SK-N-SH (cell line): ENCODE data around the gene EFHC1. TPM values are rescaled to one million over a fixed set of nuclear protein-coding genes. Genes with fewer than 3 reads are reported as not detected.

Source experiments
- CTCF ChIA-PET: fragments of 300-600, 350-600 bp; formaldehyde crosslinking; extraction: SDS; loops from one replicate; lab custom pipeline; 2021; lab: Yijun Ruan, JAX
- POLR2A ChIA-PET: fragments of 350-600 bp; sonication (Branson Sonifier 250); formaldehyde crosslinking; extraction: SDS; loops from one replicate; lab custom pipeline; 2020; ENCODE audit warnings: antibody characterized with exemption, inconsistent platforms; lab: Yijun Ruan, JAX
- DNase-seq: peaks from one replicate; pipeline ENCODE4 v3.0.0; 2012
- H2AFZ ChIP-seq: fragments of 200-600 bp; sonication (generic); 2 replicates; pipeline ENCODE4 v1.8.1; 2016; ENCODE audit warnings: antibody characterized with exemption, mild to moderate bottlenecking, low read depth
- H3F3A ChIP-seq: fragments of 200-600 bp; sonication (generic); replicated peaks from 2 replicates; pipeline ENCODE3; 2016; ENCODE audit warnings: antibody characterized with exemption, mild to moderate bottlenecking; ENCODE audit not compliant: insufficient read depth
- H3K27ac ChIP-seq, 2 experiments: fragments of 200-500 bp in 1 of 2; fragments of 200-600 bp in 1 of 2; sonication (Bioruptor generic) in 1 of 2; sonication (generic), shearing (Covaris generic) in 1 of 2; 2 replicates each; pipeline versions ENCODE4 v1.5.1 to v1.6.1; 2014 to 2016; ENCODE audit warnings: low read depth in 2 of 2, inconsistent platforms in 1 of 2, low read length in 1 of 2, mild to moderate bottlenecking in 1 of 2, mixed read lengths in 1 of 2
- H3K27me3 ChIP-seq: fragments of 200-600 bp; sonication (generic), shearing (Covaris generic); 2 replicates; pipeline ENCODE4 v1.6.1; 2016; ENCODE audit warnings: mixed run types; ENCODE audit not compliant: insufficient read depth
- H3K36me3 ChIP-seq, 2 experiments: fragments of 200-500 bp in 1 of 2; fragments of 200-600 bp in 1 of 2; sonication (Bioruptor generic) in 1 of 2; sonication (generic) in 1 of 2; replicated peaks in 1 of 2; 2 replicates each; pipeline versions ENCODE3 to v1.5.1; 2014 to 2016; ENCODE audit warnings: low read length in 1 of 2, mild to moderate bottlenecking in 1 of 2; ENCODE audit not compliant: insufficient read depth in 2 of 2, control insufficient read depth in 1 of 2
- H3K4me1 ChIP-seq, 2 experiments: fragments of 200-500 bp in 1 of 2; fragments of 200-600 bp in 1 of 2; sonication (Bioruptor generic) in 1 of 2; sonication (generic), shearing (Covaris generic) in 1 of 2; 2 replicates each; pipeline versions ENCODE4 v1.5.1 to v1.6.1; 2014 to 2016; ENCODE audit warnings: low read depth in 1 of 2, low read length in 1 of 2, mixed run types in 1 of 2; ENCODE audit not compliant: insufficient read depth in 2 of 2, control insufficient read depth in 1 of 2
- H3K4me2 ChIP-seq: fragments of 200-600 bp; sonication (generic), shearing (Covaris generic); 2 replicates; pipeline ENCODE4 v1.6.1; 2017; ENCODE audit warnings: mixed run types
- H3K4me3 ChIP-seq, 2 experiments: fragments of 200-500 bp in 1 of 2; fragments of 200-600 bp in 1 of 2; sonication (Bioruptor generic) in 1 of 2; sonication (generic), shearing (Covaris generic) in 1 of 2; 2 replicates each; pipeline versions ENCODE4 v1.5.1 to v1.8.1; 2014 to 2016; ENCODE audit warnings: low read depth in 2 of 2, inconsistent platforms in 1 of 2, low read length in 1 of 2, mild to moderate bottlenecking in 1 of 2, mixed read lengths in 1 of 2, moderate library complexity in 1 of 2
- H3K79me2 ChIP-seq: fragments of 200-600 bp; sonication (generic); 2 replicates; pipeline ENCODE4 v1.8.1; 2017; ENCODE audit warnings: mild to moderate bottlenecking; ENCODE audit not compliant: insufficient read depth
- H3K9ac ChIP-seq: fragments of 200-600 bp; sonication (generic); 2 replicates; pipeline ENCODE4 v1.6.1; 2017; ENCODE audit warnings: mixed run types
- H3K9me2 ChIP-seq: fragments of 200-600 bp; sonication (generic); 2 replicates; pipeline ENCODE4 v1.6.1; 2017; ENCODE audit warnings: mixed run types
- H3K9me3 ChIP-seq: fragments of 200-600 bp; sonication (generic); 2 replicates; pipeline ENCODE4 v1.6.1; 2017; ENCODE audit warnings: mixed run types, mild to moderate bottlenecking, moderate library complexity
- H4K20me1 ChIP-seq: fragments of 200-600 bp; sonication (generic); 2 replicates; pipeline ENCODE4 v1.6.1; 2017; ENCODE audit warnings: mild to moderate bottlenecking, mixed run types; ENCODE audit not compliant: insufficient read depth
- CTCF ChIP-seq: fragments of 200-600 bp; sonication (generic); IDR thresholded peaks from 2 replicates; pipeline ENCODE4 v1.6.1; 2017; ENCODE audit warnings: antibody characterized with exemption, mild to moderate bottlenecking, moderate library complexity
- EP300 ChIP-seq, 2 experiments: IDR thresholded peaks; 2 replicates each; pipeline versions ENCODE4 v1.4.0 to v1.6.1; 2012; ENCODE audit warnings: borderline replicate concordance in 1 of 2, low read depth in 1 of 2, low read length in 1 of 2
- FOSL2 ChIP-seq: IDR thresholded peaks from 2 replicates; pipeline ENCODE4 v1.4.0; 2012; ENCODE audit warnings: low read depth, mild to moderate bottlenecking, moderate library complexity, borderline replicate concordance
- JUND ChIP-seq: IDR thresholded peaks from 2 replicates; pipeline ENCODE4 v1.4.0; 2012
- MAX ChIP-seq: IDR thresholded peaks from 2 replicates; pipeline ENCODE4 v1.4.0; 2012; ENCODE audit warnings: low read depth
- MXI1 ChIP-seq: IDR thresholded peaks from 2 replicates; pipeline ENCODE4 v1.6.1; 2012; ENCODE audit warnings: mild to moderate bottlenecking, low read depth, low read length, improper control_type of control experiment
- NFIC ChIP-seq: IDR thresholded peaks from 2 replicates; pipeline ENCODE4 v1.4.0; 2012; ENCODE audit warnings: borderline replicate concordance
- PBX3 ChIP-seq: IDR thresholded peaks from 2 replicates; pipeline ENCODE4; 2012
- POLR2AphosphoS5 ChIP-seq: IDR thresholded peaks from 2 replicates; pipeline ENCODE4 v1.6.1; 2012; ENCODE audit warnings: low read depth, low read length
- REST ChIP-seq: IDR thresholded peaks from 2 replicates; pipeline ENCODE4 v1.6.1; 2012; ENCODE audit warnings: mild to moderate bottlenecking, low read depth, low read length, moderate library complexity
- TAF1 ChIP-seq: IDR thresholded peaks from 2 replicates; pipeline ENCODE4 v1.6.1; 2012; ENCODE audit warnings: low read depth, mild to moderate bottlenecking, low read length, moderate library complexity, borderline replicate concordance
- TCF12 ChIP-seq: IDR thresholded peaks from 2 replicates; pipeline ENCODE4 v1.4.0; 2012
- USF1 ChIP-seq: IDR thresholded peaks from 2 replicates; pipeline ENCODE4 v1.4.0; 2012; ENCODE audit warnings: low read depth, borderline replicate concordance
- USF2 ChIP-seq: fragments of 150-350 bp; IDR thresholded peaks from 2 replicates; pipeline ENCODE4 v1.6.1; 2017; ENCODE audit warnings: antibody characterized with exemption, low read length, low read depth, borderline replicate concordance
- YY1 ChIP-seq: IDR thresholded peaks from 2 replicates; pipeline ENCODE4 v1.4.0; 2012; ENCODE audit warnings: low read depth, mild to moderate bottlenecking
- WGBS: methylation state at CpG from one replicate; pipeline ENCODE4 v1.1.6; 2017; ENCODE audit warnings: low lambda C conversion rate; 5-methylcytosine and 5-hydroxymethylcytosine counted together
- polyA plus RNA-seq, 3 experiments: library from polyadenylated mRNA; depleted of rRNA; stranded (reverse); fragments of >200 nt; gene quantifications; 2 replicates each; pipeline ENCODE4 v1.2.3, GENCODE V29; 2012

The EFHC1 gene
- polyA plus RNA-seq, 1 of the 3 experiments (the other 2 are of a cell fraction) = 39.4 TPM

GRCh38 chr6:52390361-52390727 lies 29.8 kb upstream of the EFHC1 start:
- Histone ChIP-seq H3K4me2 (peak overlapping the region; percentile 73), H3K27me3 (no peaks in the 10 kb centered on the region), H3K79me2 (no peaks in the 10 kb centered on the region), H3K9me3 (no peaks in the 10 kb centered on the region), H3K27ac (peak overlapping the region; percentile 79 to 90), H2AFZ (peak overlapping the region; percentile 42; the same call in 1 of the 2 replicates), H3F3A (peaks cover 29% of the 10 kb centered on the region), H3K4me1 (peaks cover 17 to 20% of the 10 kb centered on the region in 2 experiments; a peak in 3 of 4 replicates), H3K9ac (peak overlapping the region; percentile 21; the same call in 1 of the 2 replicates), H4K20me1 (no peaks in the 10 kb centered on the region), H3K9me2 (no peaks in the 10 kb centered on the region), H3K4me3 (peak overlapping the region in 1 of 2 experiments; percentile 31; a peak in 2 of 4 replicates), H3K36me3 (no peaks in the 10 kb centered on the region)
- POLR2A ChIA-PET = interaction anchor here (0.6 to 1.4 kb wide), 3 partner anchors 12 to 29 kb away, joined by 3 read pairs; partner anchors contain the start of genes EFHC1 and PAQR8
- 1% methylated on average over 4 of the region's 4 CpGs for WGBS
- CTCF ChIA-PET = interaction anchor here (0.8 to 3.8 kb wide), 12 partner anchors 9 to 262 kb away, joined by 3 to 33 read pairs (median 7); partner anchors contain the start of genes MCM3 and PAQR8
- TF ChIP-seq MXI1 (peak; percentile 43; the same call in 1 of the 2 replicates), MAX (peak; percentile 76; the same call in 1 of the 2 replicates), FOSL2 (peak; percentile 82; the same call in 1 of the 2 replicates), POLR2AphosphoS5 (peak; percentile 52; the same call in 1 of the 2 replicates), YY1 (no peak), EP300 (IDR thresholded peaks at IDR 0.05; ENCODE audit: borderline replicate concordance in 1 of 2, low read depth in 1 of 2, low read length in 1 of 2) (peak in 1 of 2 experiments; percentile 50; a peak in 1 of 4 replicates), CTCF (no peak), TCF12 (peak; percentile 90), REST (0 out of 2 replicates have a peak, but pooled peaks have one; percentile 16), JUND (peak; percentile 79), NFIC (peak; percentile 43; the same call in 1 of the 2 replicates), PBX3 (peak; percentile 40), TAF1 (peak; percentile 6; the same call in 1 of the 2 replicates), USF2 (no peak), USF1 (peak; percentile 62; the same call in 1 of the 2 replicates)
- DNase-seq = peak; percentile 34
